Measurements from ENCODE around the gene ACSM2B. TPM values are rescaled to one million over a fixed set of nuclear protein-coding genes. Genes with fewer than 3 reads are reported as not detected.
"Not testable (repeated sequence)": the region's sequence is repeated elsewhere in the genome, so short reads cannot be mapped to it uniquely, and the experiment has no call there.

The ACSM2B gene
- total RNA-seq, 1 donor from 2014 or later, result not detected

GRCh38 chr16:20517149-20517548 is 59.0 kb downstream of the ACSM2B start:
- Mint-ChIP-seq H3K4me3 (no peak overlapping the region), H3K4me1 (no peaks in the 10 kb centered on the region), H3K36me3 (no peaks in the 10 kb centered on the region), H3K9me3 (peaks cover 78% of the 10 kb centered on the region), H3K27ac (no peak overlapping the region), H3K27me3 (ENCODE audit: low read depth) (no peaks in the 10 kb centered on the region)
- no peak for TF ChIP-seq CTCF (IDR thresholded peaks at IDR 0.05; ENCODE audit: unreplicated experiment)
- no peak for DNase-seq (ENCODE audit: low spot score in 2 of 2, unreplicated experiment in 2 of 2)

DNA sequence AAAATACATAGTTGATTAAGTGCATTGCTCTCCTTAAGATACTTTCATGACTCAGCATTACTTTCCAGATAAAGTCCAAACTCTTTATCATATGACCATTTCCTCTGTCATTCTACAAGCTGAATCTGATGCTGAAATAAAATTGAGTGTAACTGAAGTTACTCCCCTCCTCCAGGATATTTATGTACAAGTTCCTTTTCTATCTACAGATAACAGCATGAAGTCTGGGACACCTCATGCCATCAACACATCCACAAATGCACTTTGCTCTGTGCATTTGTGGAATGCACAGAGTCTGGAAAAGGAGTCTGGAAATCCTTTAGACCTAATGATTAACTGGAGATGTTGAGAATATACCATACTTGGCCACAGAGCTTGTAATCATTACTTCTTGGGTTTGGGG is 60.5 kb downstream of the ACSM2B start:
- DNase-seq (ENCODE audit: low spot score in 2 of 2, unreplicated experiment in 2 of 2), result no peak
- no peak overlapping the region for H3K4me3 Mint-ChIP-seq
- TF ChIP-seq CTCF (IDR thresholded peaks at IDR 0.05; ENCODE audit: unreplicated experiment), result no peak
- H3K4me1 Mint-ChIP-seq, result no peaks in the 10 kb centered on the region
- H3K27ac Mint-ChIP-seq, result no peak overlapping the region
- peaks cover 83% of the 10 kb centered on the region for H3K9me3 Mint-ChIP-seq
- H3K27me3 Mint-ChIP-seq (ENCODE audit: low read depth), result no peaks in the 10 kb centered on the region
- H3K36me3 Mint-ChIP-seq, result no peaks in the 10 kb centered on the region

DNA sequence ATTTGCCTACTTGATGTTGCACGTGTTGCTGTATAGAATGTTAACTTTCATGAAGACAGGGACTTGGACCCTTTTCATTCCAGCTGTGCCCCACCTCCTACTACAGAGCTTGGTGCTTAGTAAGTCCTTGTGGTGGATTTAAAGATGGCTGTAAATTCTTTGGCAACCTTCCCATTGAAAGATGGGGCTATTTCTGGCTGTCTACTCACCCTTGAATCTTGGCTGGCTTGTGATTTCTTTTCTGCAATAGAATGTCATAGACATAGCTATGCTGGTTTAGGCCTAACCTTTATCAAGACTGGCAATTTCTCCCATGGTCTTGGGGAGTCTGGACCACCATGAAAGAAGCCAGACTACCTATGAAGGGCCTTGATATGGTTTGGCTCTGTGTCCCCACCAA is 65.8 kb downstream of the ACSM2B start:
- Mint-ChIP-seq H3K27me3 (ENCODE audit: low read depth) (no peaks in the 10 kb centered on the region), H3K9me3 (peaks cover 89% of the 10 kb centered on the region), H3K4me3 (no peak overlapping the region), H3K27ac (no peak overlapping the region), H3K4me1 (no peaks in the 10 kb centered on the region), H3K36me3 (no peaks in the 10 kb centered on the region)
- TF ChIP-seq CTCF (IDR thresholded peaks at IDR 0.05; ENCODE audit: unreplicated experiment), result no peak
- DNase-seq (ENCODE audit: low spot score in 2 of 2, unreplicated experiment in 2 of 2), result no peak

- H3K9me3 Mint-ChIP-seq, result peaks cover 76% of the 10 kb centered on the region
- H3K4me1 Mint-ChIP-seq, result no peaks in the 10 kb centered on the region
- no peak for TF ChIP-seq CTCF (IDR thresholded peaks at IDR 0.05; ENCODE audit: unreplicated experiment)
- no peaks in the 10 kb centered on the region for H3K36me3 Mint-ChIP-seq
- no peak overlapping the region for H3K4me3 Mint-ChIP-seq
- no peak for DNase-seq (ENCODE audit: low spot score in 2 of 2, unreplicated experiment in 2 of 2)
- H3K27me3 Mint-ChIP-seq (ENCODE audit: low read depth), result no peaks in the 10 kb centered on the region
- no peak overlapping the region for H3K27ac Mint-ChIP-seq
These were observed 68.9 kb downstream of the ACSM2B start for GRCh38 chr16:20507280-20507679.

DNA sequence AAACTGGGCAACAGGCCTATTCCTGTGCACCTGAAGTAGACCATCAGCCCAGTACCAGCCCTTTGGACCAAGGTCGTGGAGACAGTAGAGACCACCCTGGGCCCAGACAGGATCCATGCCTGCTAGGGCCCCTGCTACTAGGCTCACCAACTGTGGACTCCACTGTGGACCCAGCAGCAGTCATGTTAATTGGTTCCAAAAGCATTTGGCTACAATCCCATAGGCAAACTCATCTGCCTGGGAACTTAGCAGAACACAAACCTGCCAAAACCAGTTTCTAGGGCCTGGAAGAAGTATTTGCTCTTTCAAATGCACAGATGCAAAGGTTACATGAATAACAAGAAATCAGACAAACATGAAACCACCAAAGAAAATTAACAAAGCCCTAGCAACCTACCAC is 71.7 kb downstream of the ACSM2B start:
- no peaks in the 10 kb centered on the region for H3K4me1 Mint-ChIP-seq
- TF ChIP-seq CTCF (IDR thresholded peaks at IDR 0.05; ENCODE audit: unreplicated experiment), result no peak
- H3K27ac Mint-ChIP-seq, result no peak overlapping the region
- no peak for DNase-seq (ENCODE audit: low spot score in 2 of 2, unreplicated experiment in 2 of 2)
- peaks cover 61% of the 10 kb centered on the region for H3K9me3 Mint-ChIP-seq
- no peak overlapping the region for H3K4me3 Mint-ChIP-seq
- H3K36me3 Mint-ChIP-seq, result no peaks in the 10 kb centered on the region
- H3K27me3 Mint-ChIP-seq (ENCODE audit: low read depth), result no peaks in the 10 kb centered on the region

- not testable (repeated sequence) for H3K36me3 Mint-ChIP-seq; H3K27ac Mint-ChIP-seq; DNase-seq (ENCODE audit: low spot score in 2 of 2, unreplicated experiment in 2 of 2); H3K4me1 Mint-ChIP-seq; H3K4me3 Mint-ChIP-seq; H3K9me3 Mint-ChIP-seq; H3K27me3 Mint-ChIP-seq (ENCODE audit: low read depth)
These were observed 84.7 kb downstream of the ACSM2B start for GRCh38 chr16:20491448-20491847.

DNA sequence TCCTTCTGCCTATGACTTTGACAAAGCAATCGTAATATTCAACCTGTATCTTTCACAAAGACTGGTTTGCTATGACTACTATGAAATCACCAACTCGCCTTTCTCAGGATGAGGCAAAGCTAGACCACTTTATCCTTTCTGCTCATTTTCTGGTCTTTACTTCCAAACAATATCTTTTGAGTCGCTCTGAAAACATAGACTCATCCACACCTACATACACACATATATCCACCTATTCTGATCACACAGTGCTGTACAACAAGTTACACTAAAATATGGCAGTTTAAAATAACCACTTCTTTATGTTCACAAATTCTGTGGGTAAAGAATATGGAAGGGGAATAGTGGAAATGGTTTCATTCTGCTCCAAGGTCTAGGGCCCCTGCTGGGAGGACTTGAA is 85.2 kb downstream of the ACSM2B start:
- H3K36me3 Mint-ChIP-seq; H3K27ac Mint-ChIP-seq; H3K27me3 Mint-ChIP-seq (ENCODE audit: low read depth); H3K4me3 Mint-ChIP-seq; DNase-seq (ENCODE audit: low spot score in 2 of 2, unreplicated experiment in 2 of 2); H3K4me1 Mint-ChIP-seq: not testable (repeated sequence)
- peaks cover 11% of the 10 kb centered on the region for H3K9me3 Mint-ChIP-seq

Measured in mesothelial cell of epicardium (in vitro differentiated cells).